Amygdala (tissue), 56 donors: ENCODE data around the gene MLLT6.

Experiments used
- DNase-seq, 56 donors: peaks; one replicate each; lab custom pipeline; 2025; lab: John Stamatoyannopoulos, UW

Gene MLLT6

GRCh38 chr17:38738007-38738662, 33.1 kb downstream of the MLLT6 start:
- no peak for DNase-seq

- no peak for DNase-seq
Observed at GRCh38 chr17:38738686-38739085, 33.6 kb downstream of the MLLT6 start.

DNA sequence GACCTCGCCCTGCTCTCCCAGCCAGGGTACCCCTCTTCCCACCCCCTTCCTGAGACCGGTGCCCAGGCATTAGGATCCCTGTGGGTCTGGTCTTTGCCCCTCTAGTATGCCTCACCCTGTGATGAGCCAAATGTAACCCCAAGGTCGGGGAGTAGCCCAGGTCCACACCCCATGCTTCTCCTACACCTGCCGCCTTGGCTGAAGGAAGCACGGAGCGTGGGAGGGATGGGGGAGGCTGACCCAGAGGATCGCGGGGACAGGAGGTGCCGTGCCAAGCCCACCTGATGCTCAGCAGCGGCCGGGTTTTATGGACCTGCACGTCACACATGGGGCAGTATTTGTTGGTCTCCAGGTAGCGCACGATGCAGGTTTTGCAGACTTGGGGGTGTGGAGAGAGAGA, 34.2 kb downstream of the MLLT6 start:
- no peak for DNase-seq

- DNase-seq: no peak
Observed at GRCh38 chr17:38740044-38740443, 35.0 kb downstream of the MLLT6 start.

DNA sequence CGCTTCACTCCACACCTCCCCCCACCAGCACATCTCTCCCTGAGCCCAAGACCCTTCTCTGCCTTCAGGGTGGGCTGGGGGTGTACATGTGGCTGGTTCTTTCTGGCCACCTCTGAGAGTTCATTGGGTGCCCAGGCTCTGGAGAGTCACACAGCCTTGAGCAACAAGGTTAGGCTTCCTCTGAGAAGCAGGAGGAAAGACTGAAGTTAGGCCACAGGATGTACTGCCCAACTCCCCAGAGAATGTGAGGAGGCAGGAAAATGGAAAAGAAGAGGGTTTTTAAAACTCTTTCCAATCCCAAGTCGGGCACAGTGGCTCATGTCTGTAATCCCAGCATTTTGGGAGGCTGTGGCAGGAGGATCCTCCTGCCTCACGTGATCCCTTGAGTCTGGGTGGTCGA, 35.7 kb downstream of the MLLT6 start:
- DNase-seq: no peak

- no peak for DNase-seq
Observed at GRCh38 chr17:38741461-38741860, 36.4 kb downstream of the MLLT6 start.

GRCh38 chr17:38741921-38742410, 36.9 kb downstream of the MLLT6 start:
- no peak for DNase-seq

GRCh38 chr17:38742411-38743308, 37.6 kb downstream of the MLLT6 start:
- peak in 12 of 56 donors; percentile 23 to 72 (median 36) for DNase-seq

- no peak for DNase-seq
Observed at GRCh38 chr17:38743556-38744171, 38.6 kb downstream of the MLLT6 start.

DNA sequence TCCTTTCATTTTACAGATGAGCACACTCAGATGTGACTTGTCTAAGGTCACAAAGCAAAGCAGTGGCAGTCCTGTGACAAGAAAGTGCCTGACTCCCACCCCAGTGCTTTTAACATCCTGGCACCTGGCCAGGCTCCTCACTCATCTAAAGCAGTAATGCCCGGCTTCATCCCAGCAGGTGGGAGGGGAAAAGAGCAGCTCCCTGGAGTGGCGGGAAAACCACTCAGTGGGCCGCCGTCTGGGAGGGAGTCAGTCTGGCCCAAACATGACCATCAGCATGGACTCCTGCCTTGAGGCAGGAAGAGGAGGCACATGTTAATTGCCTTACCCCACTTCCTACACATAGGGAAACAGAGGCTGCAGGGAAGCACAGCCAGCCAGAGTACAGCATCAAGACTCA, 40.5 kb downstream of the MLLT6 start:
- peak in 1 of 56 donors; percentile 32 for DNase-seq

- no peak for DNase-seq
Observed at GRCh38 chr17:38746004-38746848, 41.2 kb downstream of the MLLT6 start.

DNA sequence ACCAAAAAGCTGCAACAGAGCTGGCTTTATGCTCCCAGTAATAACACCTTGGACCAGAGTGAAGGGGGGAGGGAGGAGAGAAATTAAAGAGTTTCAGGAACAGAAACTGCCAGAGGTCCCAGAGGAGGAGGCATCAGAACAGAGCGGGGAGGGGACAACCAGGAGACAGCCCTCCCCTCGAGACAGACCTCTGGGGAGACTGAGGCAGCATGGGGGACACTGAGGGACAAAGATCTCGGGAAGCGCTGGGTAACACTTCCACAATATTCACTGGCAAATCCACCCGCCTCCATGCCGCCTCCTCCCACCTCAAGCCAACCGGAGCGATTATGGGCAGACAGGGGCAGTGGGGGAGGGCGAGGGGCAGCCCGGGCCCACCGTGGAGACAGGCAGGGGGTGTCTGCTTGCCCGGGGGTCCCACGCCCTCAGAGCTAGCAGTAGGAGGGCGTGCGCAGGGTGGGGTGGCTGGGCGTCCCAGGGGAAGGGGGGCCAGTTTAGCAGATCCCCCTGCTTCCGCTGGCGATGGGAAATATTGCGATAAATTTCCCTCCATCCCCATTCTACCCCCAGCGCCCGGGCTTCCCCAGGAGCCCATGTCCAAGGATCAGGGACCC, 41.9 kb downstream of the MLLT6 start:
- DNase-seq: no peak

DNA sequence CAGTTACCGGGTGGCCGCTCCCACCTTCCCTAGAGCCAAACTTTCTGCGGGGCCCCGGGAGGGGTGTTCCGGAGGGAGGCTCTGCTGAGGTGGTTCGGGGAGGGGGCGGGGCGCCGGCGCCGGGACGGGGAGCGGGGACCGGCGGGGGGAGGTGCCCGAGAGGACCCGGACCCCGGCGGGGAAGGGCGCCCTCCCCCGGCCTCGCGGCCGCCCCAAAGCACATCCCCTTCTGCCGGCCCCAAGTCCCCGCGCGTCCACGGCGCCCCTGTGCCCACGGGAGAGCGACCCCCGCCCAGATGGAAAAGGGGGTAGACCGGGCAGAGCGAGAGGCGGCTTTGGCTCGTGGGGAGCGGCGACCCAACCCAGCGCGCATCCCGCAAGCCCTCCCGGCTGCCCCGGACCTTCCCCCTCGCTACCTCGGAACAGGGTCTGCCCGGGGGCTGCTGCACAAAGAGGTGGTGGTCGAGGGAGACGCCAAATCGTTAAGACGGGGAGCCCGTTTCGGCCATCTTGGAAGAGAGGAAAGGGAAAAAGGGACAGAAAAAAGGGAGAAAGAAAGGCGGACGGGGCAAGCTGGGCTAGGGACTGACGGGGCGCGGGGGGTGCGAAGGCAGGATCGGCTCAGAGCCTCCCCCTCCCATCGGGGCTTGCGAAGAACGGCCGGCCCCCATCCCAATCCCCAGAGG, 42.5 kb downstream of the MLLT6 start:
- peak in 1 of 56 donors; percentile 42 for DNase-seq

GRCh38 chr17:38748149-38748891, 43.2 kb downstream of the MLLT6 start, which contains the start of gene PCGF2:
PCGF2 (minus strand) TSS chr17:38748336; CDS start chr17:38740402, 7,934 bp downstream.
- peak in 46 of 56 donors; percentile 13 to 88 (median 61) for DNase-seq

GRCh38 chr17:38748892-38749222, 43.8 kb downstream of the MLLT6 start:
- DNase-seq: no peak

- DNase-seq: peak in 22 of 56 donors; percentile 17 to 57 (median 33)
Observed at GRCh38 chr17:38749223-38750043, 44.4 kb downstream of the MLLT6 start.

DNA sequence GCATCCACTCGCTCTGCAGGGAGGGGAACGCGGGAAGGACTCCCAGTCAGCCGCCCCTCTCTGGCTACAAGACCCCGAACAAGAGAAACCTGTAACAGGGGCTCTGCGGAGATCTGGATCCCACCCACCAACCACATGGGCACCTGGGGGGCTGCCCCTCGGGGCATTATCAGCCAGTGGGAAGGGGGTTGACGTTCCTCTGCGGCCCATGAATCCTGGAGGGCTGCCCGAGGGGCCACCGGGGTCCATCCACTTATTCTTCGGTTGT, 44.9 kb downstream of the MLLT6 start:
- DNase-seq: no peak
